GM12878 (cell line): Measurements from ENCODE around the gene FRYL. TPM values are rescaled to one million over a fixed set of nuclear protein-coding genes. Genes with fewer than 3 reads are reported as not detected.

Experiments
- ATAC-seq: fragments of 200-7000 bp; cut with Tn5 transposase; 3 replicates; pipeline ENCODE4 v1.9.1; 2020; ENCODE audit warnings: mild to moderate bottlenecking, moderate library complexity
- BruUV-seq: library from RNA; stranded (reverse); fragments of 400-500 nt; replicated peaks from 2 replicates; lab custom pipeline; 2021; lab: Mats Ljungman, UMichigan
- CTCF ChIA-PET: fragments of 300-600 bp; sonication (Branson Sonifier 250); formaldehyde crosslinking; extraction: SDS; loops from one replicate; lab custom pipeline; 2021; ENCODE audit warnings: inconsistent platforms; lab: Yijun Ruan, JAX
- POLR2A ChIA-PET: fragments of 350-600 bp; formaldehyde crosslinking; extraction: SDS; loops from one replicate; lab custom pipeline; 2021; ENCODE audit warnings: inconsistent platforms; lab: Charles Lee
- RAD21 ChIA-PET: fragments of 300-600 bp; sonication (Branson Sonifier 250); formaldehyde crosslinking; loops from one replicate; lab custom pipeline; 2023; ENCODE audit warnings: antibody characterized with exemption; ENCODE audit not compliant: unreplicated experiment; lab: Charles Lee
- SMC1A ChIA-PET: fragments of 300-600 bp; sonication (Branson Sonifier 250); formaldehyde crosslinking; loops from one replicate; lab custom pipeline; 2023; ENCODE audit not compliant: unreplicated experiment, uncharacterized antibody; lab: Charles Lee
- DNase-seq: peaks from one replicate; pipeline ENCODE4 v3.0.0-alpha.2; 2011; ENCODE audit warnings: low read depth, low spot score
- FAIRE-seq: peaks from 3 replicates; lab custom pipeline; 2011; peaks lifted over from hg19 to GRCh38; lab: Jason Lieb, UNC
- H2AFZ ChIP-seq: 2 replicates; pipeline ENCODE4 v1.6.0; 2011; ENCODE audit warnings: low read depth, low read length, control low read depth; ENCODE audit not compliant: control insufficient read depth
- H3K27ac ChIP-seq: 2 replicates; pipeline ENCODE4 v1.5.1; 2011; ENCODE audit warnings: control low read depth; ENCODE audit not compliant: control insufficient read depth, insufficient read depth
- H3K27me3 ChIP-seq, 2 experiments: replicated peaks in 1 of 2; 2 replicates each; pipeline versions ENCODE4 v1.6.0 to v1.6.1; 2011; ENCODE audit warnings: low read length in 1 of 2; ENCODE audit not compliant: control insufficient read depth in 2 of 2, insufficient read depth in 2 of 2
- H3K36me3 ChIP-seq, 2 experiments: 2 replicates each; pipeline ENCODE4 v1.5.1; 2011; ENCODE audit warnings: low read length in 1 of 2; ENCODE audit not compliant: control insufficient read depth in 2 of 2, insufficient read depth in 2 of 2
- H3K4me1 ChIP-seq: 2 replicates; pipeline ENCODE4 v1.6.1; 2011; ENCODE audit warnings: mild to moderate bottlenecking, low read length, moderate library complexity, mixed read lengths; ENCODE audit not compliant: control insufficient read depth, insufficient read depth
- H3K4me2 ChIP-seq: 2 replicates; pipeline ENCODE4 v1.6.0; 2011; ENCODE audit warnings: control low read depth; ENCODE audit not compliant: control insufficient read depth, insufficient read depth
- H3K4me3 ChIP-seq: fragments of 200-600 bp; sonication (generic); 2 replicates; pipeline ENCODE4 v1.5.1; 2016
- H3K79me2 ChIP-seq: 2 replicates; pipeline ENCODE4 v1.6.0; 2011; ENCODE audit warnings: low read length; ENCODE audit not compliant: control insufficient read depth, insufficient read depth
- H3K9ac ChIP-seq: 2 replicates; pipeline ENCODE4 v1.8.0; 2011; ENCODE audit warnings: low read length, control low read depth, mixed read lengths; ENCODE audit not compliant: control insufficient read depth, insufficient read depth
- H3K9me3 ChIP-seq: replicated peaks from 3 replicates; pipeline ENCODE4 v1.5.1; 2011; ENCODE audit warnings: mild to moderate bottlenecking, low read length; ENCODE audit not compliant: control insufficient read depth, insufficient read depth
- H4K20me1 ChIP-seq: 2 replicates; pipeline ENCODE4 v1.6.0; 2011; ENCODE audit not compliant: control insufficient read depth, insufficient read depth
- ESRRA ChIP-seq: IDR thresholded peaks from 2 replicates; pipeline ENCODE4 v1.6.1; 2012; ENCODE audit warnings: mild to moderate bottlenecking, low read length, improper control_type of control experiment
- MEF2A ChIP-seq: IDR thresholded peaks from 2 replicates; pipeline ENCODE4 v1.6.1; 2011; ENCODE audit warnings: low read depth, mild to moderate bottlenecking, low read length, moderate library complexity; ENCODE audit not compliant: insufficient read depth
- MTA3 ChIP-seq: IDR thresholded peaks from 2 replicates; pipeline ENCODE4 v1.6.1; 2012; ENCODE audit warnings: low read length, inconsistent platforms, borderline replicate concordance
- MYB ChIP-seq: fragments of 150-350 bp; IDR thresholded peaks from 2 replicates; pipeline ENCODE4 v1.6.1; 2014; ENCODE audit warnings: mild to moderate bottlenecking, low read depth, low read length, borderline replicate concordance
- WRNIP1 ChIP-seq: IDR thresholded peaks from 2 replicates; pipeline ENCODE4 v1.6.1; 2011; ENCODE audit warnings: low read depth, low read length, improper control_type of control experiment, borderline replicate concordance
- WGBS: methylation state at CpG from one replicate; pipeline ENCODE4 v1.1.6; 2016; ENCODE audit warnings: low lambda C conversion rate; ENCODE audit not compliant: insufficient replicate concordance, insufficient coverage; ENCODE audit errors: missing lambda C conversion rate; 5-methylcytosine and 5-hydroxymethylcytosine counted together
- in situ Hi-C: fragments of 300-500 bp; cut with MboI; formaldehyde crosslinking; loops from 9 replicates; pipeline ENCODE4 v1.14.3; 2018; ENCODE audit warnings: mixed read lengths
- intact Hi-C: fragments of 100-400 bp; cut with micrococcal nuclease; formaldehyde crosslinking; loops from one replicate; pipeline ENCODE4 v1.14.2; 2022; ENCODE audit not compliant: unreplicated experiment
- polyA plus RNA-seq, 11 experiments: library from polyadenylated mRNA; depleted of rRNA in 4 of 11; unstranded in 6 of 11; stranded (reverse) in 5 of 11; fragments of >200 nt; fragmentation: Nextera tagmentation in 4 of 11; fragmentation: Illumina TruSeq in 1 of 11; extraction: Ambion mirVana in 4 of 11; extraction: Trizol in 1 of 11; gene quantifications; 1 replicate in 1 of 11; 2 replicates in 10 of 11; pipeline versions ENCODE4 v1.2.1 to v1.2.3, GENCODE V29; 2011 to 2016; ENCODE audit warnings: inconsistent platforms in 2 of 11, missing spikeins in 2 of 11, low read depth in 1 of 11
- total RNA-seq, 4 experiments: library from RNA; depleted of rRNA in 3 of 4; stranded (reverse); fragments of >200 nt in 3 of 4; fragmentation: Illumina TruSeq in 1 of 4; extraction: Trizol in 1 of 4; gene quantifications; 2 replicates each; pipeline versions ENCODE4 v1.2.1 to v1.2.3, GENCODE V29; 2013 to 2021
- TF ChIP-seq, protein P1 (sequence below): IDR thresholded peaks from 2 replicates; pipeline ENCODE4 v1.6.1; 2011; ENCODE audit warnings: borderline replicate concordance, low read depth, mild to moderate bottlenecking, moderate library complexity, low read length; ENCODE audit not compliant: insufficient read depth, poor library complexity, severe bottlenecking
- TF ChIP-seq, protein P2 (sequence below): IDR thresholded peaks from 2 replicates; pipeline ENCODE4 v1.6.1; 2011; ENCODE audit warnings: mild to moderate bottlenecking, low read depth, low read length, moderate library complexity; ENCODE audit not compliant: insufficient replicate concordance
- TF ChIP-seq, protein P3 (sequence below): fragments of 450-650 bp; formaldehyde crosslinking; IDR thresholded peaks from 2 replicates; pipeline ENCODE4 v1.5.0; 2022; ENCODE audit warnings: mild to moderate bottlenecking, missing genetic modification characterization

FRYL gene
- total and polyA plus RNA-seq, 10 of the 15 experiments (the other 5 are each of a cell fraction or from before 2014, with no cell fraction given), result 10.3 to 50.6 (median 28.7) TPM

DNA sequence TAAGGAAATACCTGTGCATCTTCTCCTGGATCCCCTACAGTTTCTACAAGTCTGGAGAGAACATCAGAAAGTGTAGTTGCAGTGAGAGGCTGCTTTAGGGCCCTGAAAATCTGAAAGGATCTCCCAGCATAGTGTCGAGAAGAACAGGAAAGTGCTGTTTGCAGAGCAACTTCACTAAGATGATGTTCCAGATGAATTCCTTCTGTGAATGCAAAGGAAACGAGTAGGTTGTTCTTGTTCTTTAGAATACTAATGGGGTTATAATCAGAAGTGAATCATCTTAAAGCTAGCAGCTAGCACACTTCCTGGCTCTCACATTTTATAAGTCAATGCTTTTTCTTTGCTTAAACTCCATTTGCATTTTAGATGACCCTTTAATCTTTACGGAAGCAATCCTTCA, 236.3 kb downstream of the FRYL start:
- TF ChIP-seq, protein P1, sequence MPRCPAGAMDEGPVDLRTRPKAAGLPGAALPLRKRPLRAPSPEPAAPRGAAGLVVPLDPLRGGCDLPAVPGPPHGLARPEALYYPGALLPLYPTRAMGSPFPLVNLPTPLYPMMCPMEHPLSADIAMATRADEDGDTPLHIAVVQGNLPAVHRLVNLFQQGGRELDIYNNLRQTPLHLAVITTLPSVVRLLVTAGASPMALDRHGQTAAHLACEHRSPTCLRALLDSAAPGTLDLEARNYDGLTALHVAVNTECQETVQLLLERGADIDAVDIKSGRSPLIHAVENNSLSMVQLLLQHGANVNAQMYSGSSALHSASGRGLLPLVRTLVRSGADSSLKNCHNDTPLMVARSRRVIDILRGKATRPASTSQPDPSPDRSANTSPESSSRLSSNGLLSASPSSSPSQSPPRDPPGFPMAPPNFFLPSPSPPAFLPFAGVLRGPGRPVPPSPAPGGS, result no peak
- TF ChIP-seq, protein P2, sequence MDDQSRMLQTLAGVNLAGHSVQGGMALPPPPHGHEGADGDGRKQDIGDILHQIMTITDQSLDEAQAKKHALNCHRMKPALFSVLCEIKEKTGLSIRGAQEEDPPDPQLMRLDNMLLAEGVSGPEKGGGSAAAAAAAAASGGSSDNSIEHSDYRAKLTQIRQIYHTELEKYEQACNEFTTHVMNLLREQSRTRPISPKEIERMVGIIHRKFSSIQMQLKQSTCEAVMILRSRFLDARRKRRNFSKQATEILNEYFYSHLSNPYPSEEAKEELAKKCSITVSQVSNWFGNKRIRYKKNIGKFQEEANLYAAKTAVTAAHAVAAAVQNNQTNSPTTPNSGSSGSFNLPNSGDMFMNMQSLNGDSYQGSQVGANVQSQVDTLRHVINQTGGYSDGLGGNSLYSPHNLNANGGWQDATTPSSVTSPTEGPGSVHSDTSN, result no peak
- peaks cover 2 to 28% of the 10 kb centered on the region in 2 experiments for H3K36me3 ChIP-seq
- ChIA-PET POLR2A (no interaction called here), SMC1A (interaction anchor here (1.3 kb wide), 1 partner anchor 19 kb away, joined by 3 read pairs; no protein-coding TSS in a partner anchor), RAD21 (no interaction called here), CTCF (interaction anchor here (0.5 to 1.2 kb wide), 4 partner anchors 10 to 229 kb away, joined by 3 to 4 read pairs (median 3); no protein-coding TSS in a partner anchor)
- no peak overlapping the region for H2AFZ ChIP-seq
- intact Hi-C loops, result no loop called here
- no peaks in the 10 kb centered on the region for H3K27me3 ChIP-seq
- DNase-seq (no peak), ATAC-seq (no peak), FAIRE-seq (no peak)
- no peak overlapping the region for H3K4me3 ChIP-seq
- WGBS, result 69% methylated on average over 3 of the region's 3 CpGs
- no peaks in the 10 kb centered on the region for H3K4me1 ChIP-seq
- no TSS peak for BruUV-seq
- H3K4me2 ChIP-seq, result no peak overlapping the region
- H3K9ac ChIP-seq, result no peak overlapping the region
- in situ Hi-C loops, result no loop called here
- H3K9me3 ChIP-seq, result no peaks in the 10 kb centered on the region
- H3K27ac ChIP-seq, result no peak overlapping the region
- H4K20me1 ChIP-seq, result no peaks in the 10 kb centered on the region
- H3K79me2 ChIP-seq, result no peaks in the 10 kb centered on the region

DNA sequence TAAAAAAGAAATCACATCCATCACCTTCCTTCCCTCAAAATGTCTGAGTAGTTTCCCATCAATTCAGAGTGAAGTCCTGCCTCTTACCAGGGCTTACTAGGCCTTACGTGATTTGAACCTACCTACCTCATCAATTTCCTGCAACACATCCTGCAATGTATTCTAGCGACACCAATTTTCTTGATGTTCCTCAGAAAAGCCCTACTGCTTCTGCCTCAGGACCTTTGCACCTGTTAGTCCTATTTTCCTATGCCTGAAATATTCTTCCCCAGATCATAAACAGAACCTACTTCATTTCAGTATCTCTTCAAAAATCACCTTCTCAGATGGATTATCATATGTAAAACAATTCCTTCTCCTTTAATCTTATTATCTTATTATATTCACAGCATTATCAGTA, 237.2 kb downstream of the FRYL start:
- H4K20me1 ChIP-seq, result no peaks in the 10 kb centered on the region
- H3K36me3 ChIP-seq, result peaks cover 2 to 26% of the 10 kb centered on the region in 2 experiments
- WGBS, result 100% methylated on average over 2 of the region's 2 CpGs
- DNase-seq (no peak), ATAC-seq (no peak), FAIRE-seq (no peak)
- no peaks in the 10 kb centered on the region for H3K79me2 ChIP-seq
- no peaks in the 10 kb centered on the region for H3K9me3 ChIP-seq
- H2AFZ ChIP-seq, result no peak overlapping the region
- ChIA-PET RAD21 (interaction anchor here (1.7 kb wide), 1 partner anchor 17 kb away, joined by 4 read pairs; no protein-coding TSS in a partner anchor), CTCF (interaction anchor here (0.6 to 1.2 kb wide), 4 partner anchors 9 to 402 kb away, joined by 3 to 5 read pairs (median 4); no protein-coding TSS in a partner anchor), SMC1A (interaction anchor here (1.3 to 1.6 kb wide), 2 partner anchors 12 to 20 kb away, joined by 3 to 5 read pairs; no protein-coding TSS in a partner anchor), POLR2A (no interaction called here)
- no peak overlapping the region for H3K4me2 ChIP-seq
- intact Hi-C loops (no loop called here), in situ Hi-C loops (no loop called here)
- H3K4me3 ChIP-seq, result no peak overlapping the region
- no peaks in the 10 kb centered on the region for H3K4me1 ChIP-seq
- no TSS peak for BruUV-seq
- no peak overlapping the region for H3K9ac ChIP-seq
- no peaks in the 10 kb centered on the region for H3K27me3 ChIP-seq
- no peak overlapping the region for H3K27ac ChIP-seq
- no peak for TF ChIP-seq MTA3
- TF ChIP-seq MEF2A, result no peak
- no peak for TF ChIP-seq ESRRA
- no peak for TF ChIP-seq WRNIP1
- TF ChIP-seq, protein P3, sequence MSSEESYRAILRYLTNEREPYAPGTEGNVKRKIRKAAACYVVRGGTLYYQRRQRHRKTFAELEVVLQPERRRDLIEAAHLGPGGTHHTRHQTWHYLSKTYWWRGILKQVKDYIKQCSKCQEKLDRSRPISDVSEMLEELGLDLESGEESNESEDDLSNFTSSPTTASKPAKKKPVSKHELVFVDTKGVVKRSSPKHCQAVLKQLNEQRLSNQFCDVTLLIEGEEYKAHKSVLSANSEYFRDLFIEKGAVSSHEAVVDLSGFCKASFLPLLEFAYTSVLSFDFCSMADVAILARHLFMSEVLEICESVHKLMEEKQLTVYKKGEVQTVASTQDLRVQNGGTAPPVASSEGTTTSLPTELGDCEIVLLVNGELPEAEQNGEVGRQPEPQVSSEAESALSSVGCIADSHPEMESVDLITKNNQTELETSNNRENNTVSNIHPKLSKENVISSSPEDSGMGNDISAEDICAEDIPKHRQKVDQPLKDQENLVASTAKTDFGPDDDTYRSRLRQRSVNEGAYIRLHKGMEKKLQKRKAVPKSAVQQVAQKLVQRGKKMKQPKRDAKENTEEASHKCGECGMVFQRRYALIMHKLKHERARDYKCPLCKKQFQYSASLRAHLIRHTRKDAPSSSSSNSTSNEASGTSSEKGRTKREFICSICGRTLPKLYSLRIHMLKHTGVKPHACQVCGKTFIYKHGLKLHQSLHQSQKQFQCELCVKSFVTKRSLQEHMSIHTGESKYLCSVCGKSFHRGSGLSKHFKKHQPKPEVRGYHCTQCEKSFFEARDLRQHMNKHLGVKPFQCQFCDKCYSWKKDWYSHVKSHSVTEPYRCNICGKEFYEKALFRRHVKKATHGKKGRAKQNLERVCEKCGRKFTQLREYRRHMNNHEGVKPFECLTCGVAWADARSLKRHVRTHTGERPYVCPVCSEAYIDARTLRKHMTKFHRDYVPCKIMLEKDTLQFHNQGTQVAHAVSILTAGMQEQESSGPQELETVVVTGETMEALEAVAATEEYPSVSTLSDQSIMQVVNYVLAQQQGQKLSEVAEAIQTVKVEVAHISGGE (CRISPR knock-in tag), result no peak
- no peak for TF ChIP-seq MYB
